ENCODE results near the gene VASN. TPM values are rescaled to one million over a fixed set of nuclear protein-coding genes. Genes with fewer than 3 reads are reported as not detected.

VASN gene
- total RNA-seq, 4 donors from 2014 or later, result 7.1 to 31.3 (median 21.7) TPM

GRCh38 chr16:4376126-4376892, 4.7 kb downstream of the VASN start:
- H3K4me3 ChIP-seq, result peak overlapping the region in 3 of 4 donors; percentile 6 to 41 (median 26)
- peak overlapping the region; percentile 82 to 90 (median 84) for H3K27ac ChIP-seq (replicated peaks in 1 of 4)
- TF ChIP-seq POLR2AphosphoS5 (IDR thresholded peaks at IDR 0.05) (peak; percentile 40 to 70), POLR2A (IDR thresholded peaks at IDR 0.05; ENCODE audit: low read depth) (no peak), CTCF (IDR thresholded peaks at IDR 0.05) (no peak), EP300 (IDR thresholded peaks at IDR 0.05) (no peak)
- no peaks in the 10 kb centered on the region for H3K27me3 ChIP-seq
- peaks cover 5 to 14% (median 13%) of the 10 kb centered on the region in 4 donors for H3K36me3 ChIP-seq
- DNase-seq (ENCODE audit: extremely low spot score), result peak; percentile 95
- peaks cover 64 to 92% (median 79%) of the 10 kb centered on the region in 4 donors for H3K4me1 ChIP-seq
- no peaks in the 10 kb centered on the region for H3K9me3 ChIP-seq
- 32% methylated on average over 15 of the region's 31 CpGs for WGBS
- intact Hi-C loops (cut with DNase I), result no loop called here

- intact Hi-C loops (cut with DNase I), result no loop called here
- H3K36me3 ChIP-seq, result peaks cover 10 to 21% (median 20%) of the 10 kb centered on the region in 4 donors
- peak overlapping the region; percentile 82 to 90 (median 84) for H3K27ac ChIP-seq (replicated peaks in 1 of 4)
- TF ChIP-seq CTCF (IDR thresholded peaks at IDR 0.05) (no peak), POLR2AphosphoS5 (IDR thresholded peaks at IDR 0.05) (no peak), POLR2A (IDR thresholded peaks at IDR 0.05; ENCODE audit: low read depth) (no peak), EP300 (IDR thresholded peaks at IDR 0.05) (no peak)
- DNase-seq (ENCODE audit: extremely low spot score), result no peak
- peak overlapping the region in 2 of 4 donors; percentile 6 to 41 for H3K4me3 ChIP-seq
- no peaks in the 10 kb centered on the region for H3K9me3 ChIP-seq
- H3K27me3 ChIP-seq, result no peaks in the 10 kb centered on the region
- peaks cover 63 to 84% (median 74%) of the 10 kb centered on the region in 4 donors for H3K4me1 ChIP-seq
- 60% methylated on average over 7 of the region's 27 CpGs for WGBS
These were observed 5.4 kb downstream of the VASN start for GRCh38 chr16:4376893-4377572.

GRCh38 chr16:4377573-4378154, 6.0 kb downstream of the VASN start:
- no peak overlapping the region for H3K4me3 ChIP-seq
- H3K4me1 ChIP-seq, result peaks cover 56 to 78% (median 67%) of the 10 kb centered on the region in 4 donors
- WGBS, result 79% methylated on average over 8 of the region's 12 CpGs
- intact Hi-C loops (cut with DNase I), result no loop called here
- peak overlapping the region; percentile 82 to 90 (median 84) for H3K27ac ChIP-seq (replicated peaks in 1 of 4)
- H3K9me3 ChIP-seq, result no peaks in the 10 kb centered on the region
- H3K27me3 ChIP-seq, result no peaks in the 10 kb centered on the region
- TF ChIP-seq EP300 (IDR thresholded peaks at IDR 0.05), result no peak
- no peak for DNase-seq (ENCODE audit: extremely low spot score)
- peaks cover 13 to 28% (median 26%) of the 10 kb centered on the region in 4 donors for H3K36me3 ChIP-seq

GRCh38 chr16:4378161-4378666, 6.6 kb downstream of the VASN start:
- intact Hi-C loops (cut with DNase I), result no loop called here
- Histone ChIP-seq H3K27ac (replicated peaks in 1 of 4) (peak overlapping the region; percentile 82 to 90 (median 84)), H3K36me3 (peaks cover 13 to 33% (median 31%) of the 10 kb centered on the region in 4 donors), H3K4me1 (peaks cover 51 to 75% (median 62%) of the 10 kb centered on the region in 4 donors), H3K9me3 (no peaks in the 10 kb centered on the region), H3K4me3 (no peak overlapping the region), H3K27me3 (no peaks in the 10 kb centered on the region)
- no peak for DNase-seq (ENCODE audit: extremely low spot score)
- TF ChIP-seq CTCF (IDR thresholded peaks at IDR 0.05) (no peak), POLR2AphosphoS5 (IDR thresholded peaks at IDR 0.05) (peak in 1 of 2 donors; percentile 41)
- WGBS, result 68% methylated on average over 12 of the region's 15 CpGs
